ENCODE measurements around the gene DYNC2I2.
"Not testable (repeated sequence)": the region's sequence is repeated elsewhere in the genome, so short reads cannot be mapped to it uniquely, and the experiment has no call there.

DYNC2I2 gene

GRCh38 chr9:128656416-128657343, at the start of gene DYNC2I2:
Gene DYNC2I2 (minus strand): TSS chr9:128656847. CDS start chr9:128656726, 121 bp downstream.
- no peak for FAIRE-seq

DNA sequence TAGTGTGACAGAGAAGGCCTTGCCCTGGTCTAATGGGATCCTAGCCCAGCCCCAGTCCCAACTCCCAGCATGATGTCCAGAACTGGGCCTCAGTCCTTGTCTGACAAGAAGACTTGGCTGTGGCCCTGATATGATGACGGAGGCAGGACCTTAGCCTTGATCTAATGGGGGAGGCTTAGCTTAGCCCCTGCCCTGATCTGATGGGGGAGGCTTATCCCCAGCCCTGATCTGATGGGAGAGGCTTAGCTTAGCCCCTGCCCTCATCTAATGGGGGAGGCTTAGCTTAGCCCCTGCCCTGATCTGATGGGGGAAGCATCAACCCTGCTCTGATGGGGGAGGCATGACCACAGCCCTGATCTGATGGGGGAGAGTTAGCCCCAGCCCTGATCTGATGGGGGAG, 49.4 kb upstream of the DYNC2I2 start:
- no peak for FAIRE-seq

DNA sequence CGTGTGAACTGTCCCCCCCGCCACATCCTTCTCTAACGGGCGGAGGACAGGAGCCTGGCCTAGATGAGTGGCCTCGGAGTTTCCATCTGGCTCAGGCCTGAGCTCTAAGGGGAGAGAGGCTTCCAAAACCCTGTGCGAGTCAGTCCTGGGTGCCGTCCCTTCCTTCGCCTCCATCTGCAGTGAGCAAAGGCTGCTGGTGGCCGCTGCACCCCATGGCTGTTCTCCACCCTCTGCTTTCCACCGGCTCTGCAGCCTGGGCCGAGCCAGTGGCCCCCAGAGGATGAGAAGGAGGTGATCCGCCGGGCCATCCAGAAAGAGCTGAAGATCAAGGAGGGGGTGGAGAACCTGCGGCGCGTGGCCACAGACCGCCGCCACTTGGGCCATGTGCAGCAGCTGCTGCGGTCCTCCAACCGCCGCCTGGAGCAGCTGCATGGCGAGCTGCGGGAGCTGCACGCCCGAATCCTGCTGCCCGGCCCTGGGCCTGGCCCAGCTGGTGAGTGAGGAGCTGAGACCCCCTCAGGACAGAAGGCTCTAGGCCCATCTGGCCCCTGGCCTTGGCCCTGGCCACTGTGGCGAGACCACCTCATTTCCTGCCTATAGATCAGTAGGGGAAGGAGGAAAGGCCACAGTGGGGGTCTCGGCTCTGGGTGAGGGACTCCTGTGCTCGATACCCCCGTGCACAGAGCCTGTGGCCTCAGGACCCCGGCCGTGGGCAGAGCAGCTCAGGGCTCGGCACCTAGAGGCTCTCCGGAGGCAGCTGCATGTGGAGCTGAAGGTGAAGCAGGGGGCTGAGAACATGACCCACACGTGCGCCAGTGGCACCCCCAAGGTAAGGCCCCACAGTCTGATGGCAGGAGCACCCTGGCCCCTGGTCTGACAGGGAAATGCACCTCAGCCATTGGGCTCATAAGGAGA, 48.7 kb upstream of the DYNC2I2 start:
- no peak for FAIRE-seq

DNA sequence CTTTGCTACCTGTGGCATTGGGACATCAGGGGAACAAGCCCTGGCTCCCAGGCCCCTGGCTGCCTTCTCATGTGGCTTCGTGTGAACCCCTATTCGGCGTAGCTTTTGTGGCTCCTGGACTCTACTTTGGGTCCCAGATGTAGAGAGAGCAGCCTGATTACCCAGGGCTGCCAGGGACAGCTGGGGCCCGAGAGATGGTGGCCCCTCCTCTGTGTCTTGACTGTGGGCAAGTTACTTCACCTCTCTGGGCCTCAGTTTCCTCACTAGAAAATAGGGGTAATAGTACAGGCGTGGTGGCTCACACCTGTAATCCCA, 47.7 kb upstream of the DYNC2I2 start:
- FAIRE-seq = no peak

DNA sequence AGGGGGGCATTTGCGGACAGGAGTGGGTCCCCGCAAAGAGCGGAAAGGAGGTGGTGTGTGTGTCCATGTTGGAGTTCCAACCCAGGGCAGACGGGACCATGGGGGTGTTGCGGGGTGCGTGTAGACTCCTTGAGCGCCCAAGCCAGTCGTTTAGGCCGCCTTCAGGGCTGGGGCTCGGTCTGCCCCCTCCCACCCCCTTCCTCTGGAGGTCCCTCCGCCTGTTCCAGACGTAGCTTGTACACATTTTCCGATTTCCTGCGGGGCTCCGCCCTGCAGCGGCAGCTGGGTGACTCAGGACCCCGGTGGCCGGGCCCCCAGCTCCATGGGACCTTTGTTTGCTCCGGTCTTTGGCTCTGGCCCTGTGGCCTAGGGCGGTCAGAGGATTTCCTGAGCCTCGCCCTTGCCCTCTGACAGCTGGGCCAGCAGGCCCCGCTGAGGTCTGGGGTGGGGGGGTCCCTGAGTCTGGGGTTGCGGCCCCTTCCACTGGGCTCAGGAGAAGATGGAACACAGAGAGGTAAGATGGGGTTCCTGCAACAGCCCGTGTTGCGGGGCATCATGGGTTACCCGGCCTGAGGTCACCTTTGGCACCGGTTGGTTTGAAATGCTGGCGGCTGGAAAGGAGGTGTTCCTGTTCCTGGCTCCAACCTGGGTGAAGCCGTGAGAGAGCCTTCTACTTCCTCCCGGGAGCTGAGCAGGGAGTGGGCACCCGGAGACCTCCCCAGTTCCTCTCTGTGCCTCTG, 47.1 kb upstream of the DYNC2I2 start:
- FAIRE-seq = no peak

DNA sequence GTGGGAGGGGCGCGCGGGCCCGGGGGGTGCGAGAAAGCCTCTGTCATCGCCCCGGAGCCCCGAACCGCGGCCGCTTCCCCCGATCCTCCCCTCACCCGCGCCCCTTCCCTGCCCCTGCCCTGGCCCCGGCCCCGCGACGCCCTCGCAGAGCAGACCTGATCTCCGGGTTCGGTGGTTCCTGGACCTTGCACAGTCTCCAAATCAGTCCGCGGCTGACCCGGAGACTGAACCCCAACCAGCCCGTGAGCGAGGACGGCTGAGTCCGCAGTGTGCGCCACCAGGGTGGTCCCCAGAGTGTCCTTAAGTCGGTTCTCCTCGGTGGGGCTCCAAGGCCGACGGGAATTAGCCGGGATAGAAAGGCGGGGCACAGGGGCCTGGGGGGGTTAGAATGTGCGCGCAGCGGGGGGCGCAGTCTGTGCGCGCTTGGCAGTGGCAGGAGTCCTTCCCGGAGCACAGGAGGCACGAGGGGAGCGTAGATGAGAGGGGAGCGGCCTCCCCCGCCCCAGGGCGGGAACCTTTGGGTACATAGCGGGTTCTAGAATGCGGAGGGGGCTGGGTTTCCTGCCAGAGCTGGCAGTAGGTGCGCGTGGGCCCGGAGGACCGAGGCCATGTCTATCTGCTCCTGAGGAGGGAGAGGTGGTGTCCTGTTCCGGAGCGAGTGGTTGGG, 46.4 kb upstream of the DYNC2I2 start:
- FAIRE-seq = no peak

DNA sequence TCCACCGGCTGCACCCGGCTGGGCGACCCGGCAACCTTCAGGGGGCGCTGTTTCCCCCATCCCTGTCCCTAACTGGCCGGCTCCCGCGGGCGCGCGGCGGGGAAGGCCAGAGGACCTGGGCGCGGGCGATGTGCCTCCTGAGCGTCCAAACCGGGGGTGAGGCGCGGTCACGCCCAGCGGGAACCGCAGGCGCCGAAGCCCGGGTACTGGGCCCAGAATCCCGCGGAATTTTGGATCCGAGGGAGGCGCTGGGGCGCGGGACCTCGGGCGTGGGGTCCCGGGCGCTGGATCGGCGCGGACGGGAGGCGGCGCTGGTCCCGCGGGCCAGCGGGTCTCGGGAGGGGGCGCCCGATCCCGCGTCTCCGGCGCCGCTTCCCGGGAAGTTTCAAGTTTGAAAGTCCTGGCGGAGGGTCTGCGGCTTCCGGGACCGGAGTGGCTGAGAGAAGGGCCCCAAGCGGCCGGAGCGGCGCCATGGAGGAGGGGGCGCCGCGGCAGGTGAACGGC, 45.9 kb upstream of the DYNC2I2 start, which contains the start of gene PKN3:
TSS of gene PKN3 (plus strand) at position 59 of the 504 bp plus-strand sequence. CDS start at position 472, 413 bp downstream.
- no peak for FAIRE-seq

DNA sequence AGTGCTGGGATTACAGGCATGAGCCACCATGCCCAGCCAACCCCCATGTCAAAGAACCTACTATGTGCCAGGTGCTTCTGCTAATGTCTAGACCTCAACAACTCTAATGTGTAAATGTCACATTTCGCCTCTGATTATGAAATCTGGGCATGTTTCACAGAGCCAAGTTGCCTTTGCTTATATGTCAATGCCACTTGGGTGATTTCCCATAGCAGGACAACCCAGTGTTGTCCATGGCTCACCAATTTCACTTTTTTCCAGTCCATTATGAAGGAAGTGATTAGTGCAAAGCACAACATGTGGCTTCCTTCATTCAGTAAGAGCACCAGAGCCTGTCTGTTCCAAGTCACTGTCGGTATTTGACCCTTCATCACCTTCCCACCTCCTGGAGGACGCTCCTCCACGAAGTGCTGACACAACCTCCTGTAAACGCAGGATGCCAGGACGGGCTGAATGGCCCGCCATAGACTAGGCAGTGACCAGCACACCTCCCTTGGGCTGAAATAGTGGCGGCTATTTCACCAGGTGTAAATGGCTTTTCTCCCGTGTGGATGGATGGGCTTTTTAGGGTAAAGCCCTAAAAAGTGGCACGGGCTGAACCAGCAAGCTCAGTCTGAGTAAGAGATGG, 44.7 kb upstream of the DYNC2I2 start:
- no peak for FAIRE-seq

- not testable (repeated sequence) for FAIRE-seq
Measured at GRCh38 chr9:128699096-128699795, 42.6 kb upstream of the DYNC2I2 start.

DNA sequence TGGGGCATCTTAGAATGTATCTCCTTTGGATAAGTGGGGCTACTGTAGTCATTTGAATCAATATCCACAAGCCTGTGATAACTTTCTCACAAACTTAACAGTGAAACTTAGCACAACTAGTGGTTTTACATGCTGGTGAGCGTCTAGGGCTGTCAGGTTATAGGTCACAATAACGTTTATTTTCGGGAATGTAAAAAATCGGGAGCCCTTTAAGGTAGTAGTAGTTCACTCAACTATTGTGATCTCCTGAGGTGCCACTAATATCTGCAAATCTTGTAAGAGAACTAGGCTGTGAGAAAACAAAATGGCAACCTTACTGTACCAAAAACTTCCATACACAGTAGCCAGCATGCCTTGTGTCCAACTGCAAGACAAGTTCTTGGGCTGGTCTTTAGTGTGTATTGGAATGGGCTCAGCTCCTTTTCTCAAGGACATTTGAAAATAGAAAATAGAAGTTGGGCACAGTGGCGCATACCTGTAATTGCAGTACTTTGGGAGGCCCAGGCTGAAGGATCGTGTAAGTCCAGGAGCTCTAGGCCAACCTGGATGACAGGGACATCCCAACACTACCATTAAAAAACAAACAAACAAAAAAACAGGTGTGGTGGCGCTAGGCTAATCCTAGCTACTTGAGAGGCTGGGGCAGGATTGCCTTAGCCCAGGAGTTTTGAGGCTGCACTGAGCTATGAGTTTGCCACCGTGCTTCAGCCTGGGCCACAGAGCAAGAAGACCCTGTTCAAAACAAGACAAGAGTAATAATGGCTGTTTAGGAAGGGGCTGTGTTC, 40.5 kb upstream of the DYNC2I2 start:
- FAIRE-seq = no peak

DNA sequence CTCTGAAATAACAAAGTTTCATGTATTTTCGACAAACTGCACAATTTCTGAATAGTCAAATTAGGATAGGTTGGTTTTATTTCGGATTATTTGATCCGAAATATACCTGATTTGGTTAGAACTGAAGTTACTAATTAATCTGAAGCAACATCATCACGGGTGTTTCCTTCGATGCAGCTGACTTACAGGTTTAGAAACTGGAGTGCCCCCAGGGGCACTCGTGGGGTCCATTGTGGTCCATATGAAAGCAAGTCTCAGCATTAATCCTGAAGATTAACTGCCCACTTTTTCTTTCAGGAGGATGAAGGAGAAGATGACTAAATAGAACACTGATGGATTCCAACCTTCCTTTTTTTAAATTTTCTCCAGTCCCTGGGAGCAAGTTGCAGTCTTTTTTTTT, 37.7 kb upstream of the DYNC2I2 start:
- no peak for FAIRE-seq

GRCh38 chr9:128693738-128694137, 37.1 kb upstream of the DYNC2I2 start:
- not testable (repeated sequence) for FAIRE-seq

- FAIRE-seq = no peak
Measured at GRCh38 chr9:128690684-128691034, 34.0 kb upstream of the DYNC2I2 start.

- FAIRE-seq = no peak
Measured at GRCh38 chr9:128689820-128690683, 33.4 kb upstream of the DYNC2I2 start.

GRCh38 chr9:128689293-128689774, 32.7 kb upstream of the DYNC2I2 start:
- no peak for FAIRE-seq

- FAIRE-seq = no peak
Measured at GRCh38 chr9:128688501-128689292, 32.0 kb upstream of the DYNC2I2 start, which contains the start of gene SET. Gene SET (plus strand): TSS chr9:128689222. CDS start chr9:128689583, 361 bp downstream.

DNA sequence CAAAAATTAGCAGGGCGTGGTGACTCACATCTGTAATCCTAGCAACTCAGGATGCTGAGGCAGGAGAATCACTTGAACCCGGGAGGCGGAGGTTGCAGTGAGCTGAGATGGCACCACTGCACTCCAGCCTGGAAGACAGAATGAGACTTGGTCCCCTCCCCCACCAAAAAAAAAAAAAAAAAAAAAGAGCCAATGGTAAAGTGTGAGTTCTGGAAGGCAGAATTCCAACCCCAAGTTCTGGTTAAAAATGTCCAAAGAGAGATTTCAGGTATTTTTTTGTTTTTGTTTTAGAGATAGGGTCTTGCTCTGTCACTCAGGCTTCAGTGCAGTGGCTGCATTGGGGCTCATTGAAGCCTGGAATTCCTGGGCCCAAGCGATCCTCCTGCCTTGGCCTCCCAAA, 30.8 kb upstream of the DYNC2I2 start:
- FAIRE-seq = no peak

Measured in islet of Langerhans (tissue), 1 donor.